ES-I3 (cell line): ENCODE measurements around the gene BMP2K.
"Not testable (repeated sequence)": the region's sequence is repeated elsewhere in the genome, so short reads cannot be mapped to it uniquely, and the experiment has no call there.

Experiments used
- H3K36me3 ChIP-seq: 2 replicates; pipeline ENCODE4 v1.6.1; 2013; ENCODE audit warnings: mild to moderate bottlenecking, low read length, control low read depth, moderate library complexity; ENCODE audit not compliant: insufficient read depth
- H3K4me1 ChIP-seq: 2 replicates; pipeline ENCODE4 v1.6.1; 2013; ENCODE audit warnings: mild to moderate bottlenecking, control low read depth, low read length; ENCODE audit not compliant: insufficient read depth
- H3K9ac ChIP-seq: 2 replicates; pipeline ENCODE4 v1.6.1; 2013; ENCODE audit warnings: low read depth, mild to moderate bottlenecking, low read length, moderate library complexity
- H3K9me3 ChIP-seq: 2 replicates; pipeline ENCODE4 v1.6.1; 2013; ENCODE audit warnings: mild to moderate bottlenecking, low read length, moderate library complexity; ENCODE audit not compliant: control insufficient read depth, insufficient read depth

Gene BMP2K

GRCh38 chr4:78880874-78881492, 104.8 kb downstream of the BMP2K start:
- Histone ChIP-seq H3K4me1 (peaks cover 7% of the 10 kb centered on the region; the same call in 1 of the 2 replicates), H3K9ac (no peak overlapping the region), H3K9me3 (no peaks in the 10 kb centered on the region), H3K36me3 (no peaks in the 10 kb centered on the region)

- Histone ChIP-seq H3K9me3 (no peaks in the 10 kb centered on the region), H3K4me1 (no peaks in the 10 kb centered on the region), H3K9ac (no peak overlapping the region), H3K36me3 (no peaks in the 10 kb centered on the region; the same call in 1 of the 2 replicates)
Observed at GRCh38 chr4:78885598-78885997, 109.4 kb downstream of the BMP2K start.

- H3K4me1 ChIP-seq: no peaks in the 10 kb centered on the region
- no peaks in the 10 kb centered on the region for H3K9me3 ChIP-seq
- H3K36me3 ChIP-seq: no peaks in the 10 kb centered on the region; the same call in 1 of the 2 replicates
- no peak overlapping the region for H3K9ac ChIP-seq
Observed at GRCh38 chr4:78889955-78890354, 113.8 kb downstream of the BMP2K start.

- H3K9ac ChIP-seq: no peak overlapping the region
- no peaks in the 10 kb centered on the region for H3K36me3 ChIP-seq
- no peaks in the 10 kb centered on the region for H3K9me3 ChIP-seq
- no peaks in the 10 kb centered on the region for H3K4me1 ChIP-seq
Observed at GRCh38 chr4:78899302-78899701, 123.2 kb downstream of the BMP2K start.

GRCh38 chr4:78901882-78902281, 125.7 kb downstream of the BMP2K start:
- no peak overlapping the region for H3K9ac ChIP-seq
- H3K36me3 ChIP-seq: no peaks in the 10 kb centered on the region
- H3K9me3 ChIP-seq: no peaks in the 10 kb centered on the region
- H3K4me1 ChIP-seq: no peaks in the 10 kb centered on the region

- Histone ChIP-seq H3K4me1 (no peaks in the 10 kb centered on the region), H3K9me3 (no peaks in the 10 kb centered on the region), H3K36me3 (no peaks in the 10 kb centered on the region), H3K9ac (no peak overlapping the region)
Observed at GRCh38 chr4:78902298-78902697, 126.1 kb downstream of the BMP2K start.

GRCh38 chr4:78904143-78904542, 128.0 kb downstream of the BMP2K start:
- no peaks in the 10 kb centered on the region for H3K4me1 ChIP-seq
- H3K9me3 ChIP-seq: no peaks in the 10 kb centered on the region
- no peaks in the 10 kb centered on the region for H3K36me3 ChIP-seq
- H3K9ac ChIP-seq: no peak overlapping the region

- H3K4me1 ChIP-seq: no peaks in the 10 kb centered on the region
- H3K9me3 ChIP-seq: no peaks in the 10 kb centered on the region
- no peak overlapping the region for H3K9ac ChIP-seq
- H3K36me3 ChIP-seq: no peaks in the 10 kb centered on the region
Observed at GRCh38 chr4:78907638-78908037, 131.5 kb downstream of the BMP2K start.

GRCh38 chr4:78908974-78909373, 132.8 kb downstream of the BMP2K start:
- H3K9ac ChIP-seq, H3K4me1 ChIP-seq, H3K9me3 ChIP-seq, H3K36me3 ChIP-seq: not testable (repeated sequence)

GRCh38 chr4:78910612-78911011, 134.5 kb downstream of the BMP2K start:
- H3K36me3 ChIP-seq: 0 out of 2 replicates have a peak, but pooled peaks cover 3% of the 10 kb centered on the region
- no peak overlapping the region for H3K9ac ChIP-seq
- no peaks in the 10 kb centered on the region for H3K4me1 ChIP-seq
- no peaks in the 10 kb centered on the region for H3K9me3 ChIP-seq

- peaks cover 13% of the 10 kb centered on the region for H3K36me3 ChIP-seq
- H3K9me3 ChIP-seq: no peaks in the 10 kb centered on the region
- no peak overlapping the region for H3K9ac ChIP-seq
- H3K4me1 ChIP-seq: no peaks in the 10 kb centered on the region
Observed at GRCh38 chr4:78922207-78922606, 146.1 kb downstream of the BMP2K start.

GRCh38 chr4:78923464-78924312, 147.5 kb downstream of the BMP2K start:
- no peaks in the 10 kb centered on the region for H3K9me3 ChIP-seq
- no peak overlapping the region for H3K9ac ChIP-seq
- H3K4me1 ChIP-seq: no peaks in the 10 kb centered on the region
- H3K36me3 ChIP-seq: peaks cover 14% of the 10 kb centered on the region

GRCh38 chr4:78926826-78927225, 150.7 kb downstream of the BMP2K start:
- Histone ChIP-seq H3K36me3 (peaks cover 17% of the 10 kb centered on the region), H3K4me1 (no peaks in the 10 kb centered on the region), H3K9me3 (no peaks in the 10 kb centered on the region), H3K9ac (no peak overlapping the region)

- no peaks in the 10 kb centered on the region for H3K9me3 ChIP-seq
- no peak overlapping the region for H3K9ac ChIP-seq
- H3K36me3 ChIP-seq: peaks cover 17% of the 10 kb centered on the region
- no peaks in the 10 kb centered on the region for H3K4me1 ChIP-seq
Observed at GRCh38 chr4:78928835-78929234, 152.7 kb downstream of the BMP2K start.

- Histone ChIP-seq H3K36me3 (peaks cover 17% of the 10 kb centered on the region), H3K9ac (no peak overlapping the region), H3K9me3 (no peaks in the 10 kb centered on the region), H3K4me1 (no peaks in the 10 kb centered on the region)
Observed at GRCh38 chr4:78930016-78930629, 154.0 kb downstream of the BMP2K start.
